HepG2 (cell line): Measurements from ENCODE around the gene CHPF. TPM values are rescaled to one million over a fixed set of nuclear protein-coding genes. Genes with fewer than 3 reads are reported as not detected.

Source experiments
- ASH2L ChIP-seq: fragments of 300-600, 200-600 bp; sonication (generic); IDR thresholded peaks from 2 replicates; pipeline ENCODE4 v1.7.0; 2017; ENCODE audit warnings: low read depth, mild to moderate bottlenecking, moderate library complexity, mixed read lengths, low read length; ENCODE audit not compliant: insufficient read length
- FOXM1 ChIP-seq: sonication (generic); formaldehyde crosslinking; IDR thresholded peaks from 2 replicates; pipeline ENCODE4 v1.5.0; 2020; ENCODE audit warnings: missing genetic modification reagents
- HIC2 ChIP-seq: sonication (generic); formaldehyde crosslinking; IDR thresholded peaks from 2 replicates; pipeline ENCODE4 v1.9.0; 2022; ENCODE audit warnings: low read depth, missing genetic modification reagents
- NR3C1 ChIP-seq: sonication (generic); formaldehyde crosslinking; IDR thresholded peaks from 2 replicates; pipeline ENCODE4 v1.4.0; 2020; ENCODE audit warnings: missing genetic modification reagents
- PLRG1 ChIP-seq: fragments of 450-650 bp; conservative IDR thresholded peaks from 2 replicates; pipeline ENCODE4 v1.6.1; 2016
- POGK ChIP-seq: sonication (generic); formaldehyde crosslinking; conservative IDR thresholded peaks from 2 replicates; pipeline ENCODE4 v1.8.0; 2022; ENCODE audit warnings: mild to moderate bottlenecking, moderate library complexity, missing genetic modification reagents
- POLR2G ChIP-seq: fragments of 200-400 bp; formaldehyde crosslinking; IDR thresholded peaks from 2 replicates; pipeline ENCODE4 v1.6.1; 2018; ENCODE audit warnings: mild to moderate bottlenecking, low read depth, low read length, moderate library complexity
- RAD51 ChIP-seq: fragments of 450-650 bp; IDR thresholded peaks from 2 replicates; pipeline ENCODE4 v1.6.1; 2016; ENCODE audit warnings: borderline replicate concordance
- SALL2 ChIP-seq: sonication (generic); formaldehyde crosslinking; IDR thresholded peaks from 2 replicates; pipeline ENCODE4 v1.8.1; 2023; ENCODE audit warnings: mild to moderate bottlenecking, missing genetic modification reagents, inconsistent platforms
- SUZ12 ChIP-seq: fragments of 150-350 bp; IDR thresholded peaks from 2 replicates; pipeline ENCODE4 v1.6.1; 2014; ENCODE audit warnings: low read depth, low read length
- THAP11 ChIP-seq: IDR thresholded peaks from 2 replicates; pipeline ENCODE4 v1.6.1; 2016; ENCODE audit warnings: missing biosample characterization, missing genetic modification reagents
- XRCC5 ChIP-seq: fragments of 200-400 bp; formaldehyde crosslinking; optimal IDR thresholded peaks from 2 replicates; pipeline ENCODE3; 2017; ENCODE audit warnings: mild to moderate bottlenecking, low read length
- ZFAT ChIP-seq: sonication (generic); formaldehyde crosslinking; conservative IDR thresholded peaks from 2 replicates; pipeline ENCODE4 v1.8.1; 2023; ENCODE audit warnings: missing genetic modification reagents, inconsistent platforms
- ZFYVE20 ChIP-seq: sonication (generic); formaldehyde crosslinking; IDR thresholded peaks from 2 replicates; pipeline ENCODE4 v1.8.0; 2023; ENCODE audit warnings: low read depth, mild to moderate bottlenecking, moderate library complexity, missing genetic modification reagents, borderline replicate concordance
- ZNF292 ChIP-seq: sonication (generic); formaldehyde crosslinking; IDR thresholded peaks from 2 replicates; pipeline ENCODE4 v1.8.1; 2022; ENCODE audit warnings: mild to moderate bottlenecking, low read depth, missing genetic modification reagents, borderline replicate concordance
- ZNF3 ChIP-seq: IDR thresholded peaks from 2 replicates; pipeline ENCODE4 v1.7.0; 2017; ENCODE audit warnings: inconsistent platforms
- ZNF574 ChIP-seq: sonication (generic); formaldehyde crosslinking; IDR thresholded peaks from 2 replicates; pipeline ENCODE4 v1.4.0; 2020; ENCODE audit warnings: missing genetic modification reagents
- ZNF740 ChIP-seq: sonication (generic); formaldehyde crosslinking; IDR thresholded peaks from 2 replicates; pipeline ENCODE4 v1.4.0; 2020; ENCODE audit warnings: missing genetic modification reagents
- ZNF781 ChIP-seq: sonication (generic); formaldehyde crosslinking; IDR thresholded peaks from 2 replicates; pipeline ENCODE4 v1.5.1; 2020; ENCODE audit warnings: borderline replicate concordance, mild to moderate bottlenecking, missing genetic modification reagents; ENCODE audit errors: not compliant biosample characterization
- ZNF788 ChIP-seq: sonication (generic); formaldehyde crosslinking; IDR thresholded peaks from 2 replicates; pipeline ENCODE4 v1.5.0; 2020; ENCODE audit warnings: mild to moderate bottlenecking, missing genetic modification reagents, borderline replicate concordance
- ZNF850 ChIP-seq: sonication (generic); formaldehyde crosslinking; conservative IDR thresholded peaks from 2 replicates; pipeline ENCODE4 v1.9.0; 2021; ENCODE audit warnings: mild to moderate bottlenecking, missing genetic modification reagents
- polyA plus RNA-seq, 8 experiments: library from polyadenylated mRNA; depleted of rRNA in 3 of 8; stranded (reverse) in 7 of 8; unstranded in 1 of 8; fragments of >200 nt; fragmentation: Illumina TruSeq in 4 of 8; extraction: Trizol in 4 of 8; gene quantifications; 2 replicates each; pipeline versions ENCODE4 v1.2.1 to v1.2.3, GENCODE V29; 2011 to 2016; ENCODE audit warnings: low read depth in 4 of 8, missing spikeins in 1 of 8, mixed read lengths in 1 of 8; ENCODE audit not compliant: insufficient read depth in 1 of 8
- total RNA-seq, 5 experiments: library from RNA; depleted of rRNA; stranded (reverse); fragments of >200 nt; fragmentation: Illumina TruSeq; extraction: Trizol; gene quantifications; 2 replicates each; pipeline ENCODE4 v1.2.3, GENCODE V29; 2016; ENCODE audit warnings: low read depth in 1 of 5

Gene CHPF
- total and polyA plus RNA-seq, 2 of the 13 experiments (the other 11 are each of a cell fraction or from before 2014, with no cell fraction given), result 79.6 to 111 TPM

GRCh38 chr2:219570194-219570923 lies 26.8 kb upstream of the CHPF start (continued):
- no peak for TF ChIP-seq ASH2L
- no peak for TF ChIP-seq ZNF3
- TF ChIP-seq ZFYVE20 (CRISPR knock-in tag), result no peak
- TF ChIP-seq ZNF574 (CRISPR knock-in tag), result no peak; the same call in none of the 2 replicates
- TF ChIP-seq RAD51, result no peak
- TF ChIP-seq POLR2G, result peak; percentile 61; the same call in 1 of the 2 replicates
- TF ChIP-seq ZNF740 (CRISPR knock-in tag), result no peak
- no peak for TF ChIP-seq FOXM1 (CRISPR knock-in tag)
- TF ChIP-seq HIC2 (CRISPR knock-in tag), result 0 out of 2 replicates have a peak, but pooled peaks have one; percentile 43
- TF ChIP-seq POGK (CRISPR knock-in tag), result no peak
- TF ChIP-seq ZNF850 (CRISPR knock-in tag), result 0 out of 2 replicates have a peak, but pooled peaks have one; percentile 30
- peak; percentile 16; the same call in 1 of the 2 replicates for TF ChIP-seq THAP11 (CRISPR knock-in tag)
- no peak for TF ChIP-seq SUZ12
- 0 out of 2 replicates have a peak, but pooled peaks have one; percentile 6 for TF ChIP-seq ZNF788 (CRISPR knock-in tag)
- TF ChIP-seq ZFAT, result no peak
- TF ChIP-seq SALL2 (CRISPR knock-in tag), result no peak; the same call in 1 of the 2 replicates
- TF ChIP-seq ZNF292 (CRISPR knock-in tag), result no peak
- TF ChIP-seq PLRG1, result no peak
- TF ChIP-seq XRCC5, result no peak
- TF ChIP-seq ZNF781, result no peak
- TF ChIP-seq NR3C1 (CRISPR knock-in tag), result no peak
